IPS-20b (cell line): ENCODE results near the gene CELSR2.
"Not testable (repeated sequence)": the region's sequence is repeated elsewhere in the genome, so short reads cannot be mapped to it uniquely, and the experiment has no call there.

Experiments used
- H3K27ac ChIP-seq: one replicate; pipeline ENCODE4 v1.5.1; 2013; ENCODE audit warnings: low read length
- H3K27me3 ChIP-seq: 2 replicates; pipeline ENCODE4 v1.6.1; 2013; ENCODE audit warnings: mild to moderate bottlenecking, low read length, inconsistent platforms; ENCODE audit not compliant: insufficient read depth
- H3K36me3 ChIP-seq: 2 replicates; pipeline ENCODE4 v1.6.1; 2013; ENCODE audit warnings: low read depth, mild to moderate bottlenecking, inconsistent platforms, low read length, moderate library complexity; ENCODE audit not compliant: insufficient read depth
- H3K4me1 ChIP-seq: 2 replicates; pipeline ENCODE4 v1.6.1; 2013; ENCODE audit warnings: mild to moderate bottlenecking, control low read depth, inconsistent platforms, low read length, moderate library complexity; ENCODE audit not compliant: insufficient read depth
- H3K4me3 ChIP-seq: 2 replicates; pipeline ENCODE4 v1.5.1; 2013; ENCODE audit warnings: mild to moderate bottlenecking, low read length, inconsistent platforms
- H3K9ac ChIP-seq: 2 replicates; pipeline ENCODE4 v1.6.1; 2013; ENCODE audit warnings: low read depth, mild to moderate bottlenecking, inconsistent platforms, low read length, moderate library complexity
- H3K9me3 ChIP-seq: 2 replicates; pipeline ENCODE4 v1.6.1; 2013; ENCODE audit warnings: mild to moderate bottlenecking, low read depth, low read length, inconsistent platforms; ENCODE audit not compliant: insufficient read depth

CELSR2 gene

GRCh38 chr1:109213824-109214693 lies 35.3 kb upstream of the CELSR2 start, which contains the start of gene SARS1:
TSS of gene SARS1 (plus strand) at chr1:109213918. CDS start at chr1:109213993, 75 bp downstream.
- Histone ChIP-seq H3K27me3 (no peaks in the 10 kb centered on the region), H3K36me3 (no peaks in the 10 kb centered on the region), H3K9ac (peak within 1 kb of the TSS; percentile 86), H3K4me1 (peaks cover 9% of the 10 kb centered on the region; the same call in 1 of the 2 replicates), H3K4me3 (peak within 1 kb of the TSS; percentile 97), H3K27ac (no peak within 1 kb of the TSS), H3K9me3 (no peaks in the 10 kb centered on the region)

- Histone ChIP-seq H3K36me3 (no peaks in the 10 kb centered on the region), H3K4me1 (peaks cover 9% of the 10 kb centered on the region; the same call in 1 of the 2 replicates), H3K9me3 (no peaks in the 10 kb centered on the region), H3K9ac (peak overlapping the region; percentile 86), H3K27me3 (no peaks in the 10 kb centered on the region), H3K27ac (no peak overlapping the region), H3K4me3 (peak overlapping the region; percentile 97)
These were observed 34.4 kb upstream of the CELSR2 start for GRCh38 chr1:109214695-109215623.

- Histone ChIP-seq H3K4me1 (peaks cover 9% of the 10 kb centered on the region; the same call in 1 of the 2 replicates), H3K27me3 (no peaks in the 10 kb centered on the region), H3K4me3 (no peak overlapping the region), H3K36me3 (no peaks in the 10 kb centered on the region), H3K9ac (no peak overlapping the region), H3K27ac (no peak overlapping the region), H3K9me3 (no peaks in the 10 kb centered on the region)
These were observed 32.7 kb upstream of the CELSR2 start for GRCh38 chr1:109216662-109217061.

GRCh38 chr1:109218516-109218915 lies 30.8 kb upstream of the CELSR2 start:
- Histone ChIP-seq H3K36me3 (no peaks in the 10 kb centered on the region), H3K9ac (no peak overlapping the region)

GRCh38 chr1:109221201-109221600 lies 28.1 kb upstream of the CELSR2 start:
- not testable (repeated sequence) for H3K4me3 ChIP-seq, H3K9me3 ChIP-seq, H3K9ac ChIP-seq, H3K27ac ChIP-seq, H3K27me3 ChIP-seq, H3K36me3 ChIP-seq
- H3K4me1 ChIP-seq = peaks cover 10% of the 10 kb centered on the region; the same call in 1 of the 2 replicates

More at GRCh38 chr1:109218516-109218915, 30.8 kb upstream of the CELSR2 start:
- no peaks in the 10 kb centered on the region for H3K9me3 ChIP-seq
- H3K4me3 ChIP-seq = no peak overlapping the region
- H3K27me3 ChIP-seq = no peaks in the 10 kb centered on the region
- peaks cover 5% of the 10 kb centered on the region; the same call in 1 of the 2 replicates for H3K4me1 ChIP-seq
- no peak overlapping the region for H3K27ac ChIP-seq

GRCh38 chr1:109225308-109225707 lies 24.0 kb upstream of the CELSR2 start:
- peaks cover 16% of the 10 kb centered on the region for H3K36me3 ChIP-seq
- H3K9me3 ChIP-seq = no peaks in the 10 kb centered on the region
- H3K4me3 ChIP-seq = peak overlapping the region; percentile 37; the same call in 1 of the 2 replicates
- no peaks in the 10 kb centered on the region for H3K27me3 ChIP-seq
- H3K27ac ChIP-seq = no peak overlapping the region
- peaks cover 28% of the 10 kb centered on the region for H3K4me1 ChIP-seq
- peak overlapping the region; percentile 35; the same call in 1 of the 2 replicates for H3K9ac ChIP-seq

GRCh38 chr1:109225711-109226445 lies 23.5 kb upstream of the CELSR2 start:
- H3K36me3 ChIP-seq = peaks cover 16% of the 10 kb centered on the region
- peak overlapping the region; percentile 35; the same call in 1 of the 2 replicates for H3K9ac ChIP-seq
- no peaks in the 10 kb centered on the region for H3K27me3 ChIP-seq
- no peaks in the 10 kb centered on the region for H3K9me3 ChIP-seq
- H3K4me3 ChIP-seq = peak overlapping the region; percentile 37; the same call in 1 of the 2 replicates
- peaks cover 31% of the 10 kb centered on the region for H3K4me1 ChIP-seq
- H3K27ac ChIP-seq = no peak overlapping the region

- Histone ChIP-seq H3K36me3 (peaks cover 38% of the 10 kb centered on the region), H3K4me1 (peaks cover 37% of the 10 kb centered on the region), H3K27ac (no peak overlapping the region), H3K27me3 (no peaks in the 10 kb centered on the region), H3K9me3 (no peaks in the 10 kb centered on the region), H3K4me3 (no peak overlapping the region), H3K9ac (peak overlapping the region; percentile 3; the same call in 1 of the 2 replicates)
These were observed 21.2 kb upstream of the CELSR2 start for GRCh38 chr1:109228167-109228566.

GRCh38 chr1:109229531-109230127 lies 19.7 kb upstream of the CELSR2 start:
- Histone ChIP-seq H3K4me1 (peaks cover 37% of the 10 kb centered on the region), H3K27me3 (no peaks in the 10 kb centered on the region), H3K9me3 (no peaks in the 10 kb centered on the region), H3K9ac (peak overlapping the region; percentile 18; the same call in 1 of the 2 replicates), H3K4me3 (peak overlapping the region; percentile 53; the same call in 1 of the 2 replicates), H3K27ac (peak overlapping the region; percentile 62), H3K36me3 (peaks cover 41% of the 10 kb centered on the region)

GRCh38 chr1:109231066-109231465 lies 18.3 kb upstream of the CELSR2 start:
- H3K4me1 ChIP-seq = peaks cover 27% of the 10 kb centered on the region
- no peaks in the 10 kb centered on the region for H3K27me3 ChIP-seq
- H3K36me3 ChIP-seq = peaks cover 55% of the 10 kb centered on the region
- peak overlapping the region; percentile 59 for H3K27ac ChIP-seq
- no peak overlapping the region for H3K9ac ChIP-seq
- H3K9me3 ChIP-seq = no peaks in the 10 kb centered on the region
- no peak overlapping the region for H3K4me3 ChIP-seq
